Trophoblast cell (in vitro differentiated cells and primary cell): ENCODE results near the gene LHFPL4.
"Not testable (repeated sequence)": the region's sequence is repeated elsewhere in the genome, so short reads cannot be mapped to it uniquely, and the experiment has no call there.

Source experiments
- DNase-seq, 2 donors: peaks; one replicate each; pipeline ENCODE4 v3.0.0-alpha.2; 2016
- H2AFZ ChIP-seq: 2 replicates; pipeline ENCODE4 v1.6.1; 2013; ENCODE audit warnings: low read length, moderate library complexity, mild to moderate bottlenecking; ENCODE audit not compliant: insufficient read depth, poor library complexity
- H2AK5ac ChIP-seq: 2 replicates; pipeline ENCODE4 v1.6.1; 2013; ENCODE audit warnings: mild to moderate bottlenecking, low read length
- H2BK120ac ChIP-seq: 2 replicates; pipeline ENCODE4 v1.6.1; 2013; ENCODE audit warnings: low read length, mild to moderate bottlenecking, moderate library complexity; ENCODE audit not compliant: insufficient read depth, poor library complexity
- H2BK12ac ChIP-seq: 2 replicates; pipeline ENCODE4 v1.6.1; 2013; ENCODE audit warnings: mild to moderate bottlenecking, low read length, moderate library complexity
- H2BK5ac ChIP-seq: 2 replicates; pipeline ENCODE4 v1.6.1; 2013; ENCODE audit warnings: low read length, low read depth, moderate library complexity, mild to moderate bottlenecking; ENCODE audit not compliant: poor library complexity
- H3K14ac ChIP-seq: 2 replicates; pipeline ENCODE4 v1.6.1; 2013; ENCODE audit warnings: mild to moderate bottlenecking, low read length
- H3K18ac ChIP-seq: 2 replicates; pipeline ENCODE4 v1.6.1; 2013; ENCODE audit warnings: mild to moderate bottlenecking, low read length
- H3K23ac ChIP-seq: 2 replicates; pipeline ENCODE4 v1.6.1; 2013; ENCODE audit warnings: low read length
- H3K27ac ChIP-seq: 2 replicates; pipeline ENCODE4 v1.5.1; 2013; ENCODE audit warnings: low read depth, mild to moderate bottlenecking, inconsistent platforms, low read length, moderate library complexity
- H3K27me3 ChIP-seq: 2 replicates; pipeline ENCODE4 v1.6.1; 2013; ENCODE audit warnings: inconsistent platforms, mild to moderate bottlenecking, low read length, moderate library complexity; ENCODE audit not compliant: insufficient read depth
- H3K36me3 ChIP-seq, 2 experiments: 1 replicate in 1 of 2; 2 replicates in 1 of 2; pipeline ENCODE4 v1.6.1; 2013; ENCODE audit warnings: low read length in 2 of 2, mild to moderate bottlenecking in 2 of 2, moderate library complexity in 1 of 2; ENCODE audit not compliant: insufficient read depth in 2 of 2, control insufficient read depth in 1 of 2
- H3K4ac ChIP-seq: 2 replicates; pipeline ENCODE4 v1.6.1; 2013; ENCODE audit warnings: low read depth, mild to moderate bottlenecking, low read length, moderate library complexity
- H3K4me1 ChIP-seq, 2 experiments: 1 replicate in 1 of 2; 2 replicates in 1 of 2; pipeline ENCODE4 v1.6.1; 2013; ENCODE audit warnings: low read length in 2 of 2, mild to moderate bottlenecking in 2 of 2, moderate library complexity in 1 of 2; ENCODE audit not compliant: insufficient read depth in 2 of 2, control insufficient read depth in 1 of 2
- H3K4me2 ChIP-seq: 2 replicates; pipeline ENCODE4 v1.6.1; 2013; ENCODE audit warnings: inconsistent platforms, mild to moderate bottlenecking, low read length, moderate library complexity
- H3K4me3 ChIP-seq: 2 replicates; pipeline ENCODE4 v1.5.1; 2013; ENCODE audit warnings: mild to moderate bottlenecking, low read depth, low read length, inconsistent platforms
- H3K79me1 ChIP-seq: one replicate; pipeline ENCODE4 v1.6.1; 2013; ENCODE audit warnings: low read length
- H3K79me2 ChIP-seq: 2 replicates; pipeline ENCODE4 v1.6.1; 2013; ENCODE audit warnings: low read length, mild to moderate bottlenecking; ENCODE audit not compliant: control insufficient read depth, insufficient read depth, poor library complexity
- H3K9ac ChIP-seq: 2 replicates; pipeline ENCODE4 v1.6.1; 2013; ENCODE audit warnings: mild to moderate bottlenecking, low read length
- H3K9me3 ChIP-seq: 2 replicates; pipeline ENCODE4 v1.6.1; 2013; ENCODE audit warnings: low read depth, mild to moderate bottlenecking, control low read depth, inconsistent platforms, low read length; ENCODE audit not compliant: insufficient read depth
- H4K12ac ChIP-seq: 2 replicates; pipeline ENCODE4 v1.6.1; 2013; ENCODE audit warnings: low read depth, mild to moderate bottlenecking, low read length, moderate library complexity
- H4K8ac ChIP-seq: 2 replicates; pipeline ENCODE4 v1.6.1; 2013; ENCODE audit warnings: low read depth, mild to moderate bottlenecking, low read length, moderate library complexity
- H4K91ac ChIP-seq: one replicate; pipeline ENCODE4 v1.6.1; 2013; ENCODE audit warnings: low read depth, mild to moderate bottlenecking, low read length, moderate library complexity
- WGBS: extraction: QIAGEN DNeasy Blood & Tissue Kit; methylation state at CpG from one replicate; pipeline ENCODE4 v1.1.7; 2013; ENCODE audit warnings: missing lambda C conversion rate; ENCODE audit not compliant: insufficient read length, insufficient coverage; ENCODE audit errors: extremely low coverage; 5-methylcytosine and 5-hydroxymethylcytosine counted together

The LHFPL4 gene

GRCh38 chr3:9496893-9497292 is 56.7 kb downstream of the LHFPL4 start:
- Histone ChIP-seq H4K8ac (no peak overlapping the region), H3K18ac (no peak overlapping the region), H3K14ac (no peak overlapping the region), H3K27me3 (peaks cover 11% of the 10 kb centered on the region), H2AK5ac (no peak overlapping the region), H3K9me3 (no peaks in the 10 kb centered on the region), H3K79me2 (no peaks in the 10 kb centered on the region), H2AFZ (no peak overlapping the region), H3K4me2 (no peak overlapping the region), H3K79me1 (no peaks in the 10 kb centered on the region), H2BK120ac (no peak overlapping the region), H3K36me3 (peaks cover 0 to 2% of the 10 kb centered on the region in 2 experiments), H3K4me1 (peaks cover 0 to 5% of the 10 kb centered on the region in 2 experiments), H4K12ac (no peak overlapping the region), H3K4me3 (no peak overlapping the region), H2BK5ac (no peak overlapping the region), H3K23ac (no peak overlapping the region), H2BK12ac (no peak overlapping the region), H3K4ac (no peak overlapping the region), H4K91ac (no peak overlapping the region), H3K27ac (no peak overlapping the region), H3K9ac (no peak overlapping the region)
- DNase-seq: no peak
- no CpG with 5 or more reads among the region's 6 CpGs for WGBS

- DNase-seq, H4K91ac ChIP-seq, H3K23ac ChIP-seq, H3K14ac ChIP-seq, H3K27me3 ChIP-seq, H3K79me1 ChIP-seq, H3K4me2 ChIP-seq, H3K36me3 ChIP-seq, H2BK12ac ChIP-seq, H3K4me1 ChIP-seq, H2BK5ac ChIP-seq, H2BK120ac ChIP-seq, H4K8ac ChIP-seq, H3K4me3 ChIP-seq, H2AK5ac ChIP-seq, H3K9ac ChIP-seq, H3K4ac ChIP-seq, H3K18ac ChIP-seq, H4K12ac ChIP-seq, H3K79me2 ChIP-seq, H3K9me3 ChIP-seq, H3K27ac ChIP-seq, H2AFZ ChIP-seq: not testable (repeated sequence)
- no CpG with 5 or more reads among the region's 15 CpGs for WGBS
Measured at GRCh38 chr3:9494036-9494435, 59.6 kb downstream of the LHFPL4 start.

- no peaks in the 10 kb centered on the region for H3K9me3 ChIP-seq
- no peaks in the 10 kb centered on the region for H3K79me1 ChIP-seq
- H2AK5ac ChIP-seq: no peak overlapping the region
- H3K4ac ChIP-seq: no peak overlapping the region
- H2BK120ac ChIP-seq: no peak overlapping the region
- H2BK12ac ChIP-seq: no peak overlapping the region
- no peak for DNase-seq
- no CpG with 5 or more reads among the region's 3 CpGs for WGBS
- H3K4me3 ChIP-seq: no peak overlapping the region
- no peak overlapping the region for H3K4me2 ChIP-seq
- H3K36me3 ChIP-seq: peaks cover 0 to 2% of the 10 kb centered on the region in 2 experiments
- no peaks in the 10 kb centered on the region for H3K79me2 ChIP-seq
- no peak overlapping the region for H2BK5ac ChIP-seq
- H4K12ac ChIP-seq: no peak overlapping the region
- H3K18ac ChIP-seq: no peak overlapping the region
- H3K23ac ChIP-seq: no peak overlapping the region
- no peak overlapping the region for H3K9ac ChIP-seq
- no peak overlapping the region for H4K91ac ChIP-seq
- H3K4me1 ChIP-seq: no peaks in the 10 kb centered on the region
- H3K14ac ChIP-seq: no peak overlapping the region
- no peak overlapping the region for H3K27ac ChIP-seq
- no peak overlapping the region for H2AFZ ChIP-seq
- H4K8ac ChIP-seq: no peak overlapping the region
- no peaks in the 10 kb centered on the region for H3K27me3 ChIP-seq
Measured at GRCh38 chr3:9491506-9491905, 62.1 kb downstream of the LHFPL4 start.

GRCh38 chr3:9485248-9485647 is 68.4 kb downstream of the LHFPL4 start:
- no peak for DNase-seq
- H3K27ac ChIP-seq: no peak overlapping the region
- no peak overlapping the region for H2BK12ac ChIP-seq
- no peaks in the 10 kb centered on the region for H3K79me1 ChIP-seq
- no peak overlapping the region for H4K91ac ChIP-seq
- H3K9me3 ChIP-seq: no peaks in the 10 kb centered on the region
- no peaks in the 10 kb centered on the region for H3K27me3 ChIP-seq
- H3K18ac ChIP-seq: no peak overlapping the region
- H3K4ac ChIP-seq: no peak overlapping the region
- H2BK5ac ChIP-seq: no peak overlapping the region
- H4K8ac ChIP-seq: no peak overlapping the region
- H3K4me3 ChIP-seq: no peak overlapping the region
- WGBS: no CpG with 5 or more reads among the region's 1 CpG
- no peaks in the 10 kb centered on the region for H3K4me1 ChIP-seq
- no peak overlapping the region for H2AFZ ChIP-seq
- no peak overlapping the region for H3K23ac ChIP-seq
- no peak overlapping the region for H2BK120ac ChIP-seq
- peaks cover 10 to 13% of the 10 kb centered on the region in 2 experiments for H3K36me3 ChIP-seq
- no peak overlapping the region for H3K14ac ChIP-seq
- H2AK5ac ChIP-seq: no peak overlapping the region
- no peak overlapping the region for H3K4me2 ChIP-seq
- no peak overlapping the region for H4K12ac ChIP-seq
- H3K9ac ChIP-seq: no peak overlapping the region
- no peaks in the 10 kb centered on the region for H3K79me2 ChIP-seq
